HL-60 (cell line): ENCODE measurements around the gene DNPH1.

Experiments
- CTCF ChIP-seq: IDR thresholded peaks from one replicate; pipeline ENCODE4 v1.5.1; 2011; ENCODE audit warnings: low read length, control low read depth, inconsistent platforms; ENCODE audit not compliant: insufficient read depth
- GABPA ChIP-seq: IDR thresholded peaks from 2 replicates; pipeline ENCODE4 v1.6.1; 2012; ENCODE audit warnings: low read depth
- POLR2AphosphoS5 ChIP-seq: IDR thresholded peaks from 2 replicates; pipeline ENCODE4 v1.6.1; 2012; ENCODE audit warnings: low read depth
- SPI1 ChIP-seq: IDR thresholded peaks from 2 replicates; pipeline ENCODE4 v1.6.1; 2012; ENCODE audit warnings: low read depth, mild to moderate bottlenecking, borderline replicate concordance
- TF ChIP-seq, protein P1 (sequence below): IDR thresholded peaks from 2 replicates; pipeline ENCODE4 v1.6.1; 2012; ENCODE audit warnings: low read depth; ENCODE audit not compliant: insufficient replicate concordance

DNA sequence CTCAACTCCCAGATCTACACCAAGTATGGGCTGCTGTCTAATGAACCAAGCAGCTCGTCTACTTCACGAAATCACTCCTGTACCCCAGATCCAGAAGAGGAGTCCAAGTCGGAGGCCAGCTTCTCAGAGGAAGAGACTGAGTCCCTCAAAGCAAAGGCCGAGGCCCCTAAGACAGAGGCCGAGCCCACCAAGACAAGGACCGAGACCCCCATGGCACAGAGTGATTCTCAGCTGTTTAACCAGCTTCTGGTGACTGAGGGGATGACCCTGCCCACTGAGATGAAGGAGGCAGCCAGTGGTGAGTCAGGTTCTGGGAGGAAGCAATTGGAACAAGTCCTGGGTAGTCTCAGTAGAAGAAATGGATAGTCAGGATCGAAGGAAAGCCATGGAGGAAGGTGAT lies 41.5 kb downstream of the DNPH1 start:
- TF ChIP-seq CTCF: no peak
- TF ChIP-seq SPI1: no peak
- TF ChIP-seq, protein P1, sequence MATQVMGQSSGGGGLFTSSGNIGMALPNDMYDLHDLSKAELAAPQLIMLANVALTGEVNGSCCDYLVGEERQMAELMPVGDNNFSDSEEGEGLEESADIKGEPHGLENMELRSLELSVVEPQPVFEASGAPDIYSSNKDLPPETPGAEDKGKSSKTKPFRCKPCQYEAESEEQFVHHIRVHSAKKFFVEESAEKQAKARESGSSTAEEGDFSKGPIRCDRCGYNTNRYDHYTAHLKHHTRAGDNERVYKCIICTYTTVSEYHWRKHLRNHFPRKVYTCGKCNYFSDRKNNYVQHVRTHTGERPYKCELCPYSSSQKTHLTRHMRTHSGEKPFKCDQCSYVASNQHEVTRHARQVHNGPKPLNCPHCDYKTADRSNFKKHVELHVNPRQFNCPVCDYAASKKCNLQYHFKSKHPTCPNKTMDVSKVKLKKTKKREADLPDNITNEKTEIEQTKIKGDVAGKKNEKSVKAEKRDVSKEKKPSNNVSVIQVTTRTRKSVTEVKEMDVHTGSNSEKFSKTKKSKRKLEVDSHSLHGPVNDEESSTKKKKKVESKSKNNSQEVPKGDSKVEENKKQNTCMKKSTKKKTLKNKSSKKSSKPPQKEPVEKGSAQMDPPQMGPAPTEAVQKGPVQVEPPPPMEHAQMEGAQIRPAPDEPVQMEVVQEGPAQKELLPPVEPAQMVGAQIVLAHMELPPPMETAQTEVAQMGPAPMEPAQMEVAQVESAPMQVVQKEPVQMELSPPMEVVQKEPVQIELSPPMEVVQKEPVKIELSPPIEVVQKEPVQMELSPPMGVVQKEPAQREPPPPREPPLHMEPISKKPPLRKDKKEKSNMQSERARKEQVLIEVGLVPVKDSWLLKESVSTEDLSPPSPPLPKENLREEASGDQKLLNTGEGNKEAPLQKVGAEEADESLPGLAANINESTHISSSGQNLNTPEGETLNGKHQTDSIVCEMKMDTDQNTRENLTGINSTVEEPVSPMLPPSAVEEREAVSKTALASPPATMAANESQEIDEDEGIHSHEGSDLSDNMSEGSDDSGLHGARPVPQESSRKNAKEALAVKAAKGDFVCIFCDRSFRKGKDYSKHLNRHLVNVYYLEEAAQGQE: no peak
- TF ChIP-seq POLR2AphosphoS5: no peak
- TF ChIP-seq GABPA: no peak
